Kidney epithelial cell (primary cell): ENCODE data around the gene GPATCH8. TPM values are rescaled to one million over a fixed set of nuclear protein-coding genes. Genes with fewer than 3 reads are reported as not detected.

Source experiments
- DNase-seq: peaks from one replicate; pipeline ENCODE4 v3.0.0-alpha.2; 2010; ENCODE audit warnings: low read depth
- H3K27me3 ChIP-seq: 2 replicates; pipeline ENCODE4 v1.6.0; 2011; ENCODE audit warnings: low read length; ENCODE audit not compliant: control insufficient read depth, insufficient read depth
- H3K36me3 ChIP-seq: 2 replicates; pipeline ENCODE4 v1.5.1; 2011; ENCODE audit warnings: low read length; ENCODE audit not compliant: control insufficient read depth, insufficient read depth
- H3K4me3 ChIP-seq: 2 replicates; pipeline ENCODE4 v1.5.1; 2011; ENCODE audit warnings: low read depth, mild to moderate bottlenecking, control low read depth, low read length
- CTCF ChIP-seq: IDR thresholded peaks from 2 replicates; pipeline ENCODE4 v1.5.1; 2011; ENCODE audit warnings: mild to moderate bottlenecking, moderate library complexity, low read length, control low read depth, inconsistent platforms; ENCODE audit not compliant: insufficient read depth, poor library complexity, severe bottlenecking
- total RNA-seq: library from RNA; depleted of rRNA; stranded (reverse); fragments of >200 nt; gene quantifications from 2 replicates; pipeline ENCODE4 v1.2.3, GENCODE V29; 2015

Gene GPATCH8
- total RNA-seq, 1 donor from 2014 or later: 34.9 TPM

- no peak for TF ChIP-seq CTCF
- Histone ChIP-seq H3K4me3 (no peak overlapping the region), H3K36me3 (no peaks in the 10 kb centered on the region), H3K27me3 (no peaks in the 10 kb centered on the region)
- no peak for DNase-seq
Observed at GRCh38 chr17:44546671-44547606, 43.7 kb upstream of the GPATCH8 start.

GRCh38 chr17:44543905-44544523, 40.8 kb upstream of the GPATCH8 start:
- H3K27me3 ChIP-seq: no peaks in the 10 kb centered on the region
- no peak for DNase-seq
- H3K36me3 ChIP-seq: no peaks in the 10 kb centered on the region
- H3K4me3 ChIP-seq: no peak overlapping the region
- no peak for TF ChIP-seq CTCF

GRCh38 chr17:44543213-44543904, 40.2 kb upstream of the GPATCH8 start:
- no peak for TF ChIP-seq CTCF
- peak; percentile 89 for DNase-seq
- no peak overlapping the region for H3K4me3 ChIP-seq

GRCh38 chr17:44541884-44542581, 38.8 kb upstream of the GPATCH8 start:
- DNase-seq: no peak
- no peak for TF ChIP-seq CTCF
- Histone ChIP-seq H3K4me3 (no peak overlapping the region), H3K36me3 (no peaks in the 10 kb centered on the region), H3K27me3 (no peaks in the 10 kb centered on the region)

More at GRCh38 chr17:44543213-44543904, 40.2 kb upstream of the GPATCH8 start:
- Histone ChIP-seq H3K36me3 (no peaks in the 10 kb centered on the region), H3K27me3 (no peaks in the 10 kb centered on the region)

- TF ChIP-seq CTCF: no peak
- DNase-seq: no peak
- no peak overlapping the region for H3K4me3 ChIP-seq
- no peaks in the 10 kb centered on the region for H3K27me3 ChIP-seq
- no peaks in the 10 kb centered on the region for H3K36me3 ChIP-seq
Observed at GRCh38 chr17:44540246-44541084, 37.3 kb upstream of the GPATCH8 start.
